HG02759 (cell line): ENCODE measurements around the gene JUN.
A peak's percentile ranks its signal among the peaks of the same experiment; 100 is the strongest.
"Not testable (repeated sequence)": the region's sequence is repeated elsewhere in the genome, so short reads cannot be mapped to it uniquely, and the experiment has no call there.

Experiments
- ATAC-seq: cut with Tn5 transposase; IDR thresholded peaks from one replicate; pipeline ENCODE4 v1.9.1; 2021; ENCODE audit warnings: mild to moderate bottlenecking, moderate library complexity; ENCODE audit not compliant: unreplicated experiment

JUN gene

DNA sequence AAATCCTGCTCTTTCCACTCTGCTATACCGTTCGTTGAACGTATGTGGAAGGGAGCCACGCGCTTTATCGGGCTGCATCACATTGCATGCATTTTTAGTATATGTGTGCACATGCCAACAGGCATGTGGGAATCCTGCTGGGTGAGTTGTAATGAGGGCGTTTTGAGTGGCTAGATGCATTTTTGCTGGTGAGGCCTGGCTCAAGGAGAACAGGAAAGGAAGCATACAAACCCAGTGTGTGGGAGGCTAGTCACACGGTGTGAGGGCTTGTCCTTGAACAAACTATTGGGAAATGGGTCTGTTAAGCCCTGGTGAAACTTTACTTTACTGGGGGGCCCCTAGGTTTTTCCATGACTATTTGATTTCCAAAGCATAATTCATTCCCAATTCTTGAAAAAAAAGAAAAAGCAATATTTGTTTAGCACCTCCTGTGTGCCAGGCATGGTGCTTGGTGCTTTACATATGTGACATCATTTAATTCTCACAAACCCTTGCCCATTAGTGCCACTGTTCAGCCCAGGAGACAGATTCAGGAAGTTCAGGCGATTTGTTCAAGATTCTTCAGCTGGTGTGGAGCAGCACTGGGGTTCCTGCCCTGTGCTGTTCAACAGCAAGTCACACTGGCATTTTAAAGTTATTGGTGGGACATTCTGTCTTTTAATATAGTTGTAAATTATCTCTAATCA lies 25.6 kb upstream of the JUN start:
- no peak for ATAC-seq

DNA sequence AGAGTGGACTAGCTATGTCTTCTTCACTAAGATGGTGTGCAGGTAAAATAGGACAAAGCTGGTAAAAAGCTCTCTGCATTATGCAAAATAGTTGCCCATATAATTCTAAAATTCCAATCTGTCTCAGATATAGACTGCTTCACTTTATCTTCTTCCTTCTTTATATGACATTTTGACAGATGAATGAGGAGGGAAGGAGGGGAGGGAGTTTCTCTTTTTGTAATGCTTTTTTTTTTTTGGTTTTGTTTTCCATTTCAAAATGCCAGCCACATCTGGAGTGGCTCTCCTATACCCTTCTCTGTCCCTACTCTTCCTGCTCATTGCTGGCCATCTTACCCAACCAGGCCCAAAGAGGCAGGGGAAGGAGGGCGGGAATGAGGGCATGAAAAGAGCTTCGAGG lies 24.2 kb upstream of the JUN start:
- ATAC-seq: no peak

DNA sequence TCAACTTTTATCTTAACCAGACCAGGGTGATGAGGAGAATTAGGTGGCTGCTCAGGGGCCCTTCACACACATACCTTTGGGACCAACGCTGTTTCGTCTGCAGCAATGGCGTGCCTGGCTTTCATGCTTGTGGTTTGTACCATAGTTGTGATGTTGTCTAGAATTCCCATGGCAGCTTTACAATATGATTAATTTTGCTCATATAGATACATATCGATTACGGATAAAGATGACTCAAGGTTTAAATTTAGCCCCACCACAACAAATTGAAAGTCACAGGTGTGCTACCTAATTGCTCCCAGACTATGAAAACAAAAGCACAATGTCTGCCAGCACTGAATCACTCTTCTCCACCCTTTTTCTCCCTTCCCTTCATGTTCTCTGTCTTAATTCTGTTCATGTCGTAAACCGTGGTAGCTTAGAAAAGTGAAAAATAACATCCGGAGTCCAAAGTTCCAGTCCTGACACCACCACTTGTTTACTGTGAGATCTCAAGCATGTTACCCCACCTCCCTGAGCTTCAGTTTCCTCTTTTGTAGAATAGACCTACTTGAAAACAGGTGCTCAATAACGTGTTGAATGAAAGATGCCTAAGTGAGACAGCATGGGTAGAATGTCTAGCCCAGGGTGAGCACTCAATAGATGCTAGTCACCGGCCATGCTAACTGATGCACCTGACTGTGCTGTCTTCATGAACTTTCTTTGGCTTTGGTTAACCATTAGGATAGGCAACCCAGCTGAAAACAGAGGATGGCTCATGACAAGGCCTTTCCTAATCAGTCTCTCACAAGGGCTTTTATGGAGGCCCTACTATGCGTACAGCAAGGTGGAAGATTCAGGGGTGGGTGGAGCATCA lies 22.1 kb upstream of the JUN start:
- peak; percentile 71 for ATAC-seq

GRCh38 chr1:58804853-58805565 lies 21.2 kb upstream of the JUN start:
- ATAC-seq: no peak

- no peak for ATAC-seq
Measured at GRCh38 chr1:58803858-58804257, 20.0 kb upstream of the JUN start.

DNA sequence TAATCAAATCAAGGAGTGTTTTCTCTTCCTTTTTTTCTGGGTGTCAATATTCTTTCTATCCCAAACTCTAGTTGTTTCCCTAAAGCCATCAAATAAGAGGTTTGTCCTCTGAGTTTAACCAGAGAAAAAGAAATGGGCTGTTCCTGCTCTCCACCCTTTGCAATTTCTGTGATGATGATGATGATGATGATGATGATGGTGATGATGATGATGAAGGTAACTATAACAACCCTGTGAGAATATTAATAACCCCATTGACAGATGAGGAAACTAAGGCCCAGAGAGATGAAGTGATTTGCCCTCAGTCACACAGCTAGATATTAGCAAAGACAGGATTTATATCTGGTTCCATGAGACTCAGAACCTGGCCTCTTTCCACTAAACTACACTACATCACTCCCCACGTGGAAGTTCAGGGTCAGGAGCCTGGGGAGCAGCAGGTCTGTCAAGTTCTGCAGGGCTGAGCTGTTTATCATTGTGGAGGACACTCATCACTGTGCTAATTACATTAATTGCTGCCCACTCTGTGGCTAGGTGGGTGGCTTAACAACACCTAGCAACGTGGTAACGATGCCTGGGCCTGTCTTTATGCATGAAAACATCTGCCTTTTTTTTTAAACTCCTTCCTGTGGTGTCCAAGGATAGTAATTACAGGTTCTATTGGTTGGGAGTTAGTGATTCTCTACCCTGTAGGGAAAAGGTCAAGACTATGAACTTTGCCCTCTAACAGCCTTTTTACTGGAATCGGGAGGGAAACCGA lies 19.0 kb upstream of the JUN start:
- no peak for ATAC-seq

- not testable (repeated sequence) for ATAC-seq
Measured at GRCh38 chr1:58801286-58801685, 17.4 kb upstream of the JUN start.

- no peak for ATAC-seq
Measured at GRCh38 chr1:58799650-58800049, 15.8 kb upstream of the JUN start.

DNA sequence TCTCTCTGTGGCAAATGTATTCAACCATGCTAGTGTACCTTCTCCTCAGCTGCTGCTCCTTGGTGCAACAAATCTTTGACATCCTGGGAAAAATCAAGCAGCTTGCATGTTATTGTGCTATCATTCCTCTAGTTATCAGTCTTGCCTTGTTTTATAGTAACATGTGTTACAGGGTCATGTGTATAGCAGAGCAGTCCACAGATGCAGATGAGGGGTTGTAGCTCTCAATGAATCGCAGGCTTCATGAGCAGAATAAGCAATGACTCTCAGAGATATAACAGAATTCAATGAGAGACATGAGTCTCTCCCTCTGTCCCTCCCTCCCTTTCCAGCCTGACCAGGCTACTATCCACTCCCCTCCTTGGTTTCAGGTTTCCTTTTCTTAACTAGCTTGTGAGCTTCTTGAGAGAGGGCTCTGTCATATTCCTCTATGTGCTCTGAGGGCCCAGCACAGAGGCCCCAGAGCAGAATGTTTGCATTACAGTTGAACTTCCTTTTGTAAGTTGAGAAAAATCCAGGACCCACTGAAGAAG lies 15.1 kb upstream of the JUN start:
- no peak for ATAC-seq

- ATAC-seq: no peak
Measured at GRCh38 chr1:58796416-58796815, 12.6 kb upstream of the JUN start.

- ATAC-seq: no peak
Measured at GRCh38 chr1:58794585-58794984, 10.7 kb upstream of the JUN start.

GRCh38 chr1:58792846-58793245 lies 9.0 kb upstream of the JUN start:
- no peak for ATAC-seq

DNA sequence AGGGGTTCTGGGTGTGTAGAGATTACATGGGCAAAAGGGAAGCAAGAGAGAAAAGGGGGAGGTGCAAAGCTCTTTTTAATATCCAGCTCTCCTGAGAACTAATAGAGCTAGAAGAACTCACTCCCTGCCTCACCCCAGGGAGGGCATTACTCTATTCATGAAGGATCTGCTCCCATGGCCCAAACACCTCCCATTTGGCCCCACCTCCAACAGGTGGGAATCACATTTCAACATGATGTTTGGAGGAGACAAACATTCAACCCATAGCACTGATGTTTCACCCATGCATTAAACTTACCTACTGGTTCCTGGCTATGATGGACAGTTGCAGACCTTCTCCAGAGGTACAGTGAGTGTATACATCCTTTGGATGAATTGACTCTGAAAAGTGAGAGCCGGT lies 7.3 kb upstream of the JUN start:
- ATAC-seq: no peak

- ATAC-seq: no peak
Measured at GRCh38 chr1:58789996-58790660, 6.3 kb upstream of the JUN start.

DNA sequence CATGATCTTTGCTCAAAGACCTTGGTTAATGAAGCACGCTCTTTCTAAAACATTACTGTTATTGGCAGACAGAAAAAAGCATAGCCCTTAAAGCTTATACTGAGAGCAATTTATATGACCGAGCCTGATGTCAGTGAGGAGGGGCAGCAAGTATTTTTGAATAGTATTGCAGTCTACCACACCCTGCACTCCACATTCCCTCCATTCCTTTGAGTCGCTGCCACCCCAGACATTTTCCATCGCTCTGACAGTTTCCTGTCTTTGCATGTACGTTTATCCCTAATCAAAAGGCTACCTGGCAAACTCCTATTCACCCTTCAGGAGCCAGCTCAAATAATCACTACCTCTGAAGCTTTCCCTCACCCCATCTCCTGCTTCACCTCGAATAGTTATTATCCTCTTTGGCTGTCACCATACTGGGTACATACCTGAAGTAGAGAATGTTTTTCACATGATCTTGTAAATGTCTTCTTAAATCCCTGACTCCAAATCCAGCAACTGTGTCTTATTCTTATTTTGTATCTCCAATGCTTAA lies 5.5 kb upstream of the JUN start:
- ATAC-seq: no peak

DNA sequence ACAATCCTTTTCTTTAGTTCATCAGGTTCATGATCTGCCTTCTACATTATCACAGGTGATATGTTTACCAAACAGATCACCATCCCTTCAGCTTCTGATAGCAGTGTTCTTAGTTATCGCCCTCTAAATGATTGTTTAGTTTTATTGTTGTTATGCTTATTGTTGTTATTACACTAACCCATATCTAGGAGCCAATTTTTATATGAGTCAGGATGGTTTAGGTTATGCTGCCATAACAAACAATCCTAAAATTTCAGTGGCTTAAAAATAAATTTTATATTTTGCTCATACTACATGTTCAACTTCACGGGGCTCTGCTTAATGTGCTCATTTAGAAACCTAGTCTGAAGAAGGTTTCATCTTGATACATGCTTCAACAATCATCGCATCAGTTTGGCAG lies 4.4 kb upstream of the JUN start:
- ATAC-seq: no peak

DNA sequence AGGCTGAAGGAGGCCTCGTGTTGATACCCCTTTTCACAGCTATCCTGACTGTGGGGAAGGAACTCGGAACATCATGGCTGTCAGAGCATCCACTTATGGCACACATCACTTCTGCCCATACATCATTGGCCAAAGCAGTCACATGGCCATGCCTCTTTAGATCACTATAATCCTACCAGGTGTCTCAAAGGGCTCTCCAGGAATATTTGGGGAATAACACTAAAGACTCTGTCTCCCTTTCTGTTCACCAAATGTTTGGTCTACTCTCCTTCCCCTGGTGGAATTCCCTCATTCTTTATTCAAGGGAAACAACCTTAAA lies 3.0 kb upstream of the JUN start:
- no peak for ATAC-seq

GRCh38 chr1:58786184-58786926 lies 2.5 kb upstream of the JUN start:
- no peak for ATAC-seq

- no peak for ATAC-seq
Measured at GRCh38 chr1:58785442-58786058, 1.7 kb upstream of the JUN start.
